Femur (tissue), 1 donor: ENCODE measurements around the gene MED29.
A peak's percentile ranks its signal among the peaks of the same experiment; 100 is the strongest.

ENCODE experiments used
- DNase-seq: peaks from one replicate; pipeline ENCODE4 v3.0.0-alpha.2; 2017

MED29 gene

GRCh38 chr19:39412100-39412866 is 21.1 kb downstream of the MED29 start, which contains the start of gene PLEKHG2:
Gene PLEKHG2 (plus strand): TSS chr19:39412669. CDS start chr19:39414087, 1,418 bp downstream.
- peak; percentile 99 for DNase-seq

GRCh38 chr19:39412867-39413271 is 21.7 kb downstream of the MED29 start:
- no peak for DNase-seq

- peak; percentile 89 for DNase-seq
Measured at GRCh38 chr19:39413272-39413910, 22.2 kb downstream of the MED29 start.

GRCh38 chr19:39413911-39414608 is 22.9 kb downstream of the MED29 start:
- DNase-seq: peak; percentile 57

- DNase-seq: no peak
Measured at GRCh38 chr19:39415111-39416046, 24.2 kb downstream of the MED29 start.

- DNase-seq: no peak
Measured at GRCh38 chr19:39416152-39417120, 25.3 kb downstream of the MED29 start.

- no peak for DNase-seq
Measured at GRCh38 chr19:39417463-39418181, 26.4 kb downstream of the MED29 start.

- DNase-seq: no peak
Measured at GRCh38 chr19:39419003-39419402, 27.8 kb downstream of the MED29 start.

- DNase-seq: no peak
Measured at GRCh38 chr19:39420769-39421168, 29.6 kb downstream of the MED29 start.

GRCh38 chr19:39422020-39422419 is 30.8 kb downstream of the MED29 start:
- no peak for DNase-seq

- no peak for DNase-seq
Measured at GRCh38 chr19:39423258-39424086, 32.3 kb downstream of the MED29 start.

- DNase-seq: no peak
Measured at GRCh38 chr19:39424934-39425333, 33.8 kb downstream of the MED29 start.

GRCh38 chr19:39425744-39426143 is 34.6 kb downstream of the MED29 start:
- no peak for DNase-seq

GRCh38 chr19:39426170-39426569 is 35.0 kb downstream of the MED29 start:
- DNase-seq: no peak

- no peak for DNase-seq
Measured at GRCh38 chr19:39427707-39428106, 36.5 kb downstream of the MED29 start.

GRCh38 chr19:39428283-39429112 is 37.3 kb downstream of the MED29 start:
- peak; percentile 92 for DNase-seq

- DNase-seq: no peak
Measured at GRCh38 chr19:39430675-39431593, 39.8 kb downstream of the MED29 start.

GRCh38 chr19:39432677-39433025 is 41.5 kb downstream of the MED29 start:
- DNase-seq: no peak
